Stomach (tissue), 9 donors: ENCODE measurements around the gene DNAJC15. TPM values are rescaled to one million over a fixed set of nuclear protein-coding genes. Genes with fewer than 3 reads are reported as not detected.
A peak's percentile ranks its signal among the peaks of the same experiment; 100 is the strongest.

Source experiments
- DNase-seq, 2 donors: peaks; one replicate each; pipeline versions ENCODE4 v3.0.0 to v3.0.0-alpha.2; 2013 to 2019
- H3K27ac ChIP-seq, 5 donors: fragments of 200-600 bp in 4 of 5; sonication (generic) in 4 of 5; one replicate each; pipeline ENCODE4 v1.5.1; 2013 to 2019; ENCODE audit warnings: mild to moderate bottlenecking in 1 of 5, moderate library complexity in 1 of 5
- H3K27me3 ChIP-seq, 3 donors: fragments of 200-600 bp; sonication (generic); one replicate each; pipeline ENCODE4 v1.5.1; 2017 to 2019; ENCODE audit warnings: mixed run types in 1 of 3
- H3K36me3 ChIP-seq, 4 donors: fragments of 200-600 bp; sonication (generic); 1 replicate in 3 of 4; 2 replicates in 1 of 4; pipeline ENCODE4 v1.5.1; 2016 to 2019
- H3K4me1 ChIP-seq, 4 donors: fragments of 200-600 bp; sonication (generic); one replicate each; pipeline ENCODE4 v1.5.1; 2016 to 2019
- H3K4me3 ChIP-seq, 4 donors: fragments of 200-600 bp; sonication (generic) in 3 of 4; one replicate each; pipeline ENCODE4 v1.5.1; 2016 to 2019; ENCODE audit warnings: mild to moderate bottlenecking in 1 of 4
- H3K9me3 ChIP-seq, 4 donors: fragments of 200-600 bp; sonication (generic); one replicate each; pipeline ENCODE4 v1.5.1; 2016 to 2019
- CTCF ChIP-seq, 7 experiments: fragments of 450-650 bp in 4 of 7; fragments of 200-600 bp in 3 of 7; sonication (generic) in 3 of 7; IDR thresholded peaks; one replicate each; pipeline ENCODE4 v1.5.1; 2016 to 2019; ENCODE audit warnings: antibody characterized with exemption in 7 of 7, control low read depth in 2 of 7, mild to moderate bottlenecking in 1 of 7
- EP300 ChIP-seq: sonication (generic); formaldehyde crosslinking; IDR thresholded peaks from one replicate; pipeline ENCODE4 v1.6.1; 2017; ENCODE audit warnings: antibody characterized with exemption
- POLR2A ChIP-seq, 4 donors: fragments of 450-650 bp; IDR thresholded peaks; one replicate each; pipeline ENCODE4 v1.6.1; 2016; ENCODE audit warnings: antibody characterized with exemption in 4 of 4, control low read depth in 2 of 4, mild to moderate bottlenecking in 1 of 4, moderate library complexity in 1 of 4
- POLR2AphosphoS5 ChIP-seq, 3 donors: sonication (generic); formaldehyde crosslinking; IDR thresholded peaks; one replicate each; pipeline ENCODE4 v1.6.1; 2016; ENCODE audit warnings: antibody characterized with exemption in 3 of 3
- WGBS, 5 donors: extraction: QIAGEN DNeasy Blood & Tissue Kit in 3 of 5; methylation state at CpG; one replicate each; pipeline versions ENCODE4 v1.1.5 to v1.1.7; 2013 to 2018; 5-methylcytosine and 5-hydroxymethylcytosine counted together
- intact Hi-C: fragments of 100-400 bp; cut with DNase I; formaldehyde crosslinking; loops from one replicate; pipeline ENCODE4 v1.15.1; 2023; ENCODE audit warnings: low total_unique reads
- polyA plus RNA-seq, 3 donors: library from polyadenylated mRNA; stranded (reverse); fragments of 200-250 nt; gene quantifications; one replicate each; pipeline ENCODE4 v1.2.3, GENCODE V29; 2013
- total RNA-seq, 5 donors: library from RNA; depleted of rRNA; stranded (reverse); fragments of >200 nt; gene quantifications; one replicate each; pipeline versions ENCODE4 v1.1.0 to v1.2.3, GENCODE V29; 2014 to 2016
- donor health status: healthy with polysubstance abuse.
- donor health status: Bipolar disorder and iron deficiency.
- donor health status: healthy.

The DNAJC15 gene
- total and polyA plus RNA-seq, 8 donors, result 4.5 to 19.3 (median 10.7) TPM

- no peak overlapping the region for H3K4me3 ChIP-seq
- DNase-seq, result no peak
- no peaks in the 10 kb centered on the region for H3K9me3 ChIP-seq
- H3K4me1 ChIP-seq, result no peaks in the 10 kb centered on the region
- H3K27me3 ChIP-seq, result no peaks in the 10 kb centered on the region
- TF ChIP-seq POLR2A (IDR thresholded peaks at IDR 0.05), result no peak
- TF ChIP-seq CTCF (IDR thresholded peaks at IDR 0.05), result no peak
- no peak for TF ChIP-seq EP300
- TF ChIP-seq POLR2AphosphoS5 (IDR thresholded peaks at IDR 0.05), result no peak
- H3K27ac ChIP-seq, result no peak overlapping the region
- H3K36me3 ChIP-seq, result no peaks in the 10 kb centered on the region
- intact Hi-C loops, result no loop called here
- 61 to 100% (median 79%) methylated on average over 1 of the region's 1 CpG for WGBS, 5 donors
Measured at GRCh38 chr13:43009506-43009905, 13.9 kb upstream of the DNAJC15 start.

GRCh38 chr13:43014162-43014561 is 9.2 kb upstream of the DNAJC15 start:
- intact Hi-C loops, result no loop called here
- Histone ChIP-seq H3K4me1 (no peaks in the 10 kb centered on the region), H3K27me3 (no peaks in the 10 kb centered on the region), H3K4me3 (no peak overlapping the region), H3K27ac (no peak overlapping the region), H3K9me3 (no peaks in the 10 kb centered on the region), H3K36me3 (no peaks in the 10 kb centered on the region)
- no peak for TF ChIP-seq POLR2A (IDR thresholded peaks at IDR 0.05)
- TF ChIP-seq CTCF (IDR thresholded peaks at IDR 0.05), result no peak
- TF ChIP-seq POLR2AphosphoS5 (IDR thresholded peaks at IDR 0.05), result no peak
- TF ChIP-seq EP300, result no peak
- peak in 1 of 2 donors; percentile 19 for DNase-seq
- WGBS, 5 donors, result 58 to 69% (median 67%) methylated on average over 3 of the region's 3 CpGs

GRCh38 chr13:43016226-43016625 is 7.2 kb upstream of the DNAJC15 start:
- intact Hi-C loops, result no loop called here
- Histone ChIP-seq H3K36me3 (no peaks in the 10 kb centered on the region), H3K4me3 (no peak overlapping the region), H3K27ac (no peak overlapping the region), H3K4me1 (no peaks in the 10 kb centered on the region), H3K27me3 (no peaks in the 10 kb centered on the region), H3K9me3 (no peaks in the 10 kb centered on the region)
- DNase-seq, result no peak
- WGBS, 5 donors, result 78 to 84% (median 79%) methylated on average over 5 of the region's 5 CpGs
- no peak for TF ChIP-seq POLR2A (IDR thresholded peaks at IDR 0.05)
- TF ChIP-seq POLR2AphosphoS5 (IDR thresholded peaks at IDR 0.05), result no peak
- no peak for TF ChIP-seq CTCF (IDR thresholded peaks at IDR 0.05)
- no peak for TF ChIP-seq EP300

- no peak for TF ChIP-seq POLR2AphosphoS5 (IDR thresholded peaks at IDR 0.05)
- TF ChIP-seq POLR2A (IDR thresholded peaks at IDR 0.05), result no peak
- TF ChIP-seq EP300, result no peak
- no peak for TF ChIP-seq CTCF (IDR thresholded peaks at IDR 0.05)
- 59 to 76% (median 70%) methylated on average over 2 of the region's 2 CpGs for WGBS, 5 donors
- Histone ChIP-seq H3K9me3 (no peaks in the 10 kb centered on the region), H3K27ac (no peak overlapping the region), H3K36me3 (no peaks in the 10 kb centered on the region), H3K4me3 (no peak overlapping the region), H3K27me3 (no peaks in the 10 kb centered on the region), H3K4me1 (peaks cover 0 to 14% (median 13%) of the 10 kb centered on the region in 4 donors)
- intact Hi-C loops, result no loop called here
- DNase-seq, result no peak
Measured at GRCh38 chr13:43019811-43020210, 3.6 kb upstream of the DNAJC15 start.
